ENCODE measurements around the gene KPNA1.

DNA sequence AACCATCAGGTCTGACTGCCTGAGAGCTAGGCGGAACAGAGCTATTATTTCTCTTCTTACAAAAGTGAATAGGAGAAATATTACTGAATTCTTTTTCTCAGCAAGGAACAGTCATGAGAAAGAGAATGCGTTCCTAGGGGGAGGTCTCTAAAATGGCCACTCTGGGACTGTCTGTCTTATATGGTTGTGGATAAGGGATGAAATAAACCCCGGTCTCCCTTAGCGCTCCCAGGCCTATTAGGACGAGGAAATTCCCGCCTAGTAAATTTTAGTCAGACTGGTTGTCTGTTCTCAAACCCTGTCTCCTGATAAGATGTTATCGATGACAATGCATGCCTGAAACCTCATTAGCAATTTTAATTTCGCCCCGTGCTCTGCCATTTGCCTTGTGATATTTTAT lies 78.8 kb downstream of the KPNA1 start:
- TF ChIP-seq CTCF (IDR thresholded peaks at IDR 0.05; ENCODE audit: low read depth, low read length): no peak
- TF ChIP-seq, protein P1, sequence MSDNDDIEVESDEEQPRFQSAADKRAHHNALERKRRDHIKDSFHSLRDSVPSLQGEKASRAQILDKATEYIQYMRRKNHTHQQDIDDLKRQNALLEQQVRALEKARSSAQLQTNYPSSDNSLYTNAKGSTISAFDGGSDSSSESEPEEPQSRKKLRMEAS (IDR thresholded peaks at IDR 0.05; ENCODE audit: low read depth, low read length): no peak
